ENCODE data around the gene ODC1.

DNA sequence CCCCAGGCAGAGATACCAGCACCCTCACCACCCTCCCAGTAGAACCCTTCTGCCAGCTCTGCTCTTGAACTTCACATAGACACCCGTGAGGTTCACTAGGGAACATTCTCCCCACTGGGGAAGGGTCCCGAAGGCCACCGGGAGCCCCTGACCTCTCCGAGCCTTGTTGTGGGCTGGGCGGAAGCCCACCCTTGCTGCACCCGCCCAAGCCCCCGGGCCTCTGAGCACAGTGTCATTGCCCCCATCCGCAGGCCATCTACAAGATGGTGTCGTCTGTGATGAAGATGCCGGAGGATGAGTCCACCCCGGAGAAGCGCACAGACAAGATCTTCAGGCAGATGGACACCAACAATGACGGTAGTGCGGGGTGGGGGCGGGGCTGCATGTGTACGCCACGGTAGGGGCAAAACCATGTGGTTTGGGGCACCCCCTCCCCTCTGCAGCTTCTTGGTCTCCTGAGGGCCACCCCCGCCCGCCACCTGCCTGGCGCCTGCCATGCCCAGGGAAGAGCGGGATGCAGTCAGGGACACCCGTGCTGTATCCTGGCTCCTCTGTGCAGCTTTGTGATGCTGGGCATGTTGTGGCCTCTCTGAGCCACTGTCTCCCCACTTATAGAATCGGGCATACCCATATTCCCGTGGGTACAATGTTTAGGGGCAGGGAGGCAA lies 25.3 kb downstream of the ODC1 start:
- TF ChIP-seq CTCF (IDR thresholded peaks at IDR 0.05) (no peak), POLR2A (IDR thresholded peaks at IDR 0.05) (no peak)

Data from uterus (tissue), 2 donors.